ENCODE measurements around the gene TGFB1I1. TPM values are rescaled to one million over a fixed set of nuclear protein-coding genes. Genes with fewer than 3 reads are reported as not detected.
"Not testable (repeated sequence)": the region's sequence is repeated elsewhere in the genome, so short reads cannot be mapped to it uniquely, and the experiment has no call there.

Gene TGFB1I1
- total RNA-seq, 2 donors from 2014 or later = 33.2 to 57.9 TPM

DNA sequence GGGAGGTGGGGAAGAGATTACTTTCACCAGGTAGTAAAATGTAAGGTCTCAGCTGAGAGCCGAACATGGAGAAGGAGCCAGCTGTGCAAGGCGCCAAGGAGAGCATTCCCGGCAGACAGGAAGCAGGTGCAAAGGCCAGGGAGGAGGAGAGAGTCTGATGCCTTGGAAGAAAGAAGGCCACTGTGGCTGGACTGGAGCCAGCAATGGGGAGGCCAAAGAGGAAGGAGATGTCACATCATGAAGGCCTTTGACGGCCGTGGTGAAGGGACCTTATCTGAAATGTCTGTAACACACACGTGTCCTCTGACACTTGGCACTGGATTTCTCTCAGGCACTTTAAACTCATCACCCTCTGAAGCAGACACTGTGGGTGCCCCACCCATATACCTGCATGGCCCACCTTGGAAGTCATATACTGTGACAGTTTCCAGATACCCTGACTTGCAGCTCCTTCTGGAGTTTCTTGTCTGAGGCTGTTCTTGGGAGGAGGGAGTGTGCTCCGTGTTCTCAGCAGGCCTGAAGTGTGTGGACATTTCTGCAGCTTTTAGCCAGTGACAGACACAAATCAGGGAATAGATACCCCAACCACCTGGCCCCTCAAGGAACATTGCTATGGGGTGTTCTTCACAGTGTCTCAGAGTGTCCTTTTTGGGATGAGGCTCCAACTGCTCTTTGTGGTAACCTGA lies 9.0 kb downstream of the TGFB1I1 start:
- DNase-seq = peak; percentile 66
- intact Hi-C loops (cut with DNase I) = no loop called here
- ATAC-seq = peak in 1 of 2 donors; percentile 4

DNA sequence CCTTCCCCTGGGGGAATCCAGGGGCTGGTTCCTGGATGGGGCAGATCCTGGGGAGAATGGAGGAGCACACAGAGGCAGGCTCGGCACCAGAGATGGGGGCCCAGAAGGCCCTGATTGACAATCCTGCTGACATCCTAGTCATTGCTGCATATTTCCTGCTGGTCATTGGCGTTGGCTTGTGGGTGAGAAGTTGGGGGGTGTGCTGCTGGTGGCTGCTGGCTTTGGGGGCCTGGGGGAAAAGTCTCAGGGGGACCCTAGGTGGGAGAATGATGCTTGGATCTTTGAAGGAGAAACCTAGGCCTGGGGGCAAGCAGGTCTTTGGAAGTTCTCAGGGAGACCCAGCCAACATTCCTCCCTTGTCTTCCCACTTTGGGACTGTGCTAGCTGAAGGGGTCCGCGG lies 11.1 kb downstream of the TGFB1I1 start, which contains the start of gene SLC5A2:
SLC5A2 (plus strand) TSS at position 43 of the 400 bp plus-strand sequence; CDS start at position 57, 14 bp downstream.
- intact Hi-C loops (cut with DNase I) = no loop called here
- no peak for DNase-seq
- no peak for ATAC-seq

DNA sequence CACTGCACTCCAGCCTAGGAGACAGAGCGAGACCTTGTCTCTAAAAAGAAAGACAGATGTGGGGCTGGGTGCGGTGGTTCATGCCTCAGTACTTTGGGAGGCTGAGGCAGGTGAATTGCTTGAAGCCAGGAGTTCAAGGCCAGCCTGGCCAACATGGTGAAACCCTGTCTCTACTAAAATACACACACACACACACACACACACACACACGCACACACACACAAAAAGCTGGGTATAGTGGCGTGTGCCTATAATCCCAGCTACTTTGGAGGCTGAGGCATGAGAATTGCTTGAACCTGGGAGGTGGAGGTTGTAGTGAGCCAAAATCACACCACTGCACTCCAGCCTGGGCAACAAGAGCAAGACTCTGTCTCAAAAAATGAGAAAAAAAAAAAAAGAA lies 12.1 kb downstream of the TGFB1I1 start:
- intact Hi-C loops (cut with DNase I); ATAC-seq; DNase-seq: not testable (repeated sequence)

DNA sequence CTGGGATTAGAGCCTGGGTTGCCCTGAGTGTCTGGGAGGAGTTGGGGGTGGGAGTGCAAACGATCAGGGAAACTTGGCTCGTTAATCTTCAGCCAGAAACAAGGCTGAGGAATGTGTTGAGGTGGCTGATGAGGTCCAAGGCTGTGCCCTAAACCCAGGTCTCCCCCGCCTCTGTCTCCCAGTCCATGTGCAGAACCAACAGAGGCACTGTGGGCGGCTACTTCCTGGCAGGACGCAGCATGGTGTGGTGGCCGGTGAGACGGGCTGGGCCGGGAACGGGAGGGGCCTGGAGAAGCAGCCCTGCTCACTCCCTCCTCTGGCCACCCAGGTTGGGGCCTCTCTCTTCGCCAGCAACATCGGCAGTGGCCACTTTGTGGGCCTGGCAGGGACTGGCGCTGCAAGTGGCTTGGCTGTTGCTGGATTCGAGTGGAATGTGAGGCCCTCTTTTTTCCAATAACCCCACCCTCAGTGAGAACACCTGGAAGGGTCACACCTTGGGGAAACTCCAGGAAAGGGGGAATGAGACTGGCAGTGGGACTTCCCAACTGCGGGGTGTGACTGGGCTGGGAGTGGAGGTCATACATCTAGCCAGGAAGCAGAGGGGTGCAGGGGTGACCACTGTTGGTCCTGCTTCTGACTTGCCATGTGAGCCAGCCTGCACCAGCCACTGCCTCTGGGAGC lies 12.7 kb downstream of the TGFB1I1 start:
- no peak for ATAC-seq
- intact Hi-C loops (cut with DNase I) = no loop called here
- no peak for DNase-seq

DNA sequence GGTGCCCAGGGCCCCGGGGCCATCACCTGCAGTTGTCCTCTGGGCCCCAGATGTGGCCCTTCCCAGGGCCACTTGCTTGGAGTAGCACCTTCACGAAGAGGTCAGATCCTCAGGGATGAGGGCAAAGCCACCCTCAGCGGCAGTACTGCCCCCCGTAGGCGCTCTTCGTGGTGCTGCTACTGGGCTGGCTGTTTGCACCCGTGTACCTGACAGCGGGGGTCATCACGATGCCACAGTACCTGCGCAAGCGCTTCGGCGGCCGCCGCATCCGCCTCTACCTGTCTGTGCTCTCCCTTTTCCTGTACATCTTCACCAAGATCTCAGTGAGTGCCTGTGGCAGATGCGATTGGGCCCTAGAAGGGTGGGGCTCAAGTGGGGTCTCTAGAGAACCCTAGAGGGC lies 13.6 kb downstream of the TGFB1I1 start:
- intact Hi-C loops (cut with DNase I) = no loop called here
- ATAC-seq (no peak), DNase-seq (no peak)

DNA sequence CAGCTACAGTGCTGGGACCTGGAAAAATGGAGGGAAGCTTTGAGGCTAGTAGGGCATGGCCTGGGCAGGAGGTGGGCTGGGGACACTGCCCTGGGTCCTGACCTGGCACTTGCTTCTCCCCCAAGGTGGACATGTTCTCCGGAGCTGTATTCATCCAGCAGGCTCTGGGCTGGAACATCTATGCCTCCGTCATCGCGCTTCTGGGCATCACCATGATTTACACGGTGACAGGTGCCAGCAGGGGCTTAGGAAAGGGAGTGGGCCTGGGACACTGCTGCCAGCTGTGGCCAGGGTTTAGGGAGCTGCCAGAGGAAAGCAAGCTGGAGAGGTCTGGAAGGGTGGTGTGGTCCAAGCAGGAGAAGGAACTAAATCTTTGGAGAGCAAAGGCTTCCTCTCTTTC lies 14.1 kb downstream of the TGFB1I1 start:
- DNase-seq = no peak
- no peak for ATAC-seq
- intact Hi-C loops (cut with DNase I) = no loop called here

DNA sequence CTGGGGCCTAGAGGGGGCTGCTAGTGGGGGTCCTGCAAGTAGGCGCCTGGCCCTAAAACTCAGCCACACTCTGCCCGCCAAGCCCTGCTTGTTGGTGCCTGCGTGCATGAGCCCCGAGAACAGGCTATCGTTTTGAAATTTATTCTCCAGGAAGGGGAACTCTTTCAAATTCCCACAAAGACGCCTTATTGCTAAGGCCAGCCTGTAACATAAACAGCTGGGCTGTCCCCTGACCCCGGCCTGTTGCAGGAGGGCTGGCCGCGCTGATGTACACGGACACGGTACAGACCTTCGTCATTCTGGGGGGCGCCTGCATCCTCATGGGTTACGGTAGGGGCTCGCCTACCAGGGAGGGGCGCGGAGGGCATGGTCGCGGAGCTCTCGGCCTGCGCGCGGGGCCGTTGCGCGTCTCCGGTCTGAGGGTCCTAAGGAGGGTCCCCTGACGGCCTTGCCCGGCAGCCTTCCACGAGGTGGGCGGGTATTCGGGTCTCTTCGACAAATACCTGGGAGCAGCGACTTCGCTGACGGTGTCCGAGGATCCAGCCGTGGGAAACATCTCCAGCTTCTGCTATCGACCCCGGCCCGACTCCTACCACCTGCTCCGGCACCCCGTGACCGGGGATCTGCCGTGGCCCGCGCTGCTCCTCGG lies 15.2 kb downstream of the TGFB1I1 start:
- intact Hi-C loops (cut with DNase I) = no loop called here
- ATAC-seq (peak in 1 of 2 donors; percentile 1), DNase-seq (no peak)

DNA sequence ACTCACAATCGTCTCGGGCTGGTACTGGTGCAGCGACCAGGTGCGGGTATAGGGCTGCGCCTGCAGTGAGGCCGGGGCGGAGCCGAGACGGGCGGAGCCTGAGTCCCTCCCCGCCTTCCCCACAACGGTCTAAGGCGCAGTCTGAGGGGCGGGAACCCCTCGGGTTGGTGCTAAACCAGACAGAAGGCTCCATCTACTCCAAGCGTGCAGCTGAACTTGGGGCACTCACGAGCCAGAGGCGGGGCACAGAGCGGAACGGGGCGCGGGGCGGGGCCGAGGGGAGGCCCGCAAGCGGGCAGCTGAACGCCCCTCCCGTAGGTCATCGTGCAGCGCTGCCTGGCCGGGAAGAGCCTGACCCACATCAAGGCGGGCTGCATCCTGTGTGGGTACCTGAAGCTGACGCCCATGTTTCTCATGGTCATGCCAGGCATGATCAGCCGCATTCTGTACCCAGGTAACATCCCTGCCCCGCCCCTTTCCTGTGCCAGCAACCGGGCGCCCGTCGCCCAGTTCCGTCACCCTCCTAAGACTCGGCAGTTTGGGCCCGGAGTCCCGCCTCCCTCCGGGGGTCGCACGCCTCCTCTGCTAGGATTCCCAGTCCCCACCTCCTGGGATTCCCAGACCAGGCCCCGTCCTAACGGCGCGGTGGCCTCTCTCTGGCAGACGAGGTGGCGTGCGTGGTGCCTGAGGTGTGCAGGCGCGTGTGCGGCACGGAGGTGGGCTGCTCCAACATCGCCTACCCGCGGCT lies 15.9 kb downstream of the TGFB1I1 start:
- ATAC-seq (peak; percentile 67 to 80), DNase-seq (peak; percentile 50)
- intact Hi-C loops (cut with DNase I) = no loop called here

DNA sequence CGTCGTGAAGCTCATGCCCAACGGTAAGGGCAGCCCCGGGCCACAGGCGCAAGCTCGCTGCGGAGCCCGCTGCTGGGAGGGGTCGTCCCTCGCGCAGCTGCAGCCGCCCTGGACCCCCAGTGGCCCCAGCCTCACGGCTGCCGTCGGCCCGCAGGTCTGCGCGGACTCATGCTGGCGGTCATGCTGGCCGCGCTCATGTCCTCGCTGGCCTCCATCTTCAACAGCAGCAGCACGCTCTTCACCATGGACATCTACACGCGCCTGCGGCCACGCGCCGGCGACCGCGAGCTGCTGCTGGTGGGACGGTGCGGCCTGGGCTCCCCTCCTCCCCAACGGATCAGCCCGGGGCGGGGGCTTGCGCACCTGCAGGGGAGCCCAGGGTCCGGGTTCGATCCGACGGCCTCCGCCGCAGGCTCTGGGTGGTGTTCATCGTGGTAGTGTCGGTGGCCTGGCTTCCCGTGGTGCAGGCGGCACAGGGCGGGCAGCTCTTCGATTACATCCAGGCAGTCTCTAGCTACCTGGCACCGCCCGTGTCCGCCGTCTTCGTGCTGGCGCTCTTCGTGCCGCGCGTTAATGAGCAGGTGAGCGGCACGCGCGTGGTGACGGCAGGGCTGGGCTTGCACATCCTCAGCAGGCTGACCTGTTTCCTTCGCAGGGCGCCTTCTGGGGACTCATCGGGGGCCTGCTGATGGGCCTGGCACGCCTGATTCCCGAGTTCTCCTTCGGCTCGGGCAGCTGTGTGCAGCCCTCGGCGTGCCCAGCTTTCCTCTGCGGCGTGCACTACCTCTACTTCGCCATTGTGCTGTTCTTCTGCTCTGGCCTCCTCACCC lies 16.7 kb downstream of the TGFB1I1 start:
- intact Hi-C loops (cut with DNase I) = no loop called here
- ATAC-seq (peak; percentile 22 to 23), DNase-seq (no peak)

DNA sequence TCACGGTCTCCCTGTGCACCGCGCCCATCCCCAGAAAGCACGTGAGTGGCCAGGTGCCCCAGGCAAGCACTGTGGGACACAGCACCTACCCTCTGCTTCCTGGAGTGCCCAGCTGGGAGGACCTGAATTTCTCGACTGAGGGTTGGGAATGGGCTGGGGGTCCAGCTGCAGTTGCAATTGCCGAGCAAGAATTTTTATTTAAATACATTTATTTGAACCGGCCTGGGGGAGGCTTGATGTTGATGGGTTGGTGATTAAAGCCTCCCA lies 17.3 kb downstream of the TGFB1I1 start:
- ATAC-seq (peak in 1 of 2 donors; percentile 3), DNase-seq (no peak)
- intact Hi-C loops (cut with DNase I) = no loop called here

DNA sequence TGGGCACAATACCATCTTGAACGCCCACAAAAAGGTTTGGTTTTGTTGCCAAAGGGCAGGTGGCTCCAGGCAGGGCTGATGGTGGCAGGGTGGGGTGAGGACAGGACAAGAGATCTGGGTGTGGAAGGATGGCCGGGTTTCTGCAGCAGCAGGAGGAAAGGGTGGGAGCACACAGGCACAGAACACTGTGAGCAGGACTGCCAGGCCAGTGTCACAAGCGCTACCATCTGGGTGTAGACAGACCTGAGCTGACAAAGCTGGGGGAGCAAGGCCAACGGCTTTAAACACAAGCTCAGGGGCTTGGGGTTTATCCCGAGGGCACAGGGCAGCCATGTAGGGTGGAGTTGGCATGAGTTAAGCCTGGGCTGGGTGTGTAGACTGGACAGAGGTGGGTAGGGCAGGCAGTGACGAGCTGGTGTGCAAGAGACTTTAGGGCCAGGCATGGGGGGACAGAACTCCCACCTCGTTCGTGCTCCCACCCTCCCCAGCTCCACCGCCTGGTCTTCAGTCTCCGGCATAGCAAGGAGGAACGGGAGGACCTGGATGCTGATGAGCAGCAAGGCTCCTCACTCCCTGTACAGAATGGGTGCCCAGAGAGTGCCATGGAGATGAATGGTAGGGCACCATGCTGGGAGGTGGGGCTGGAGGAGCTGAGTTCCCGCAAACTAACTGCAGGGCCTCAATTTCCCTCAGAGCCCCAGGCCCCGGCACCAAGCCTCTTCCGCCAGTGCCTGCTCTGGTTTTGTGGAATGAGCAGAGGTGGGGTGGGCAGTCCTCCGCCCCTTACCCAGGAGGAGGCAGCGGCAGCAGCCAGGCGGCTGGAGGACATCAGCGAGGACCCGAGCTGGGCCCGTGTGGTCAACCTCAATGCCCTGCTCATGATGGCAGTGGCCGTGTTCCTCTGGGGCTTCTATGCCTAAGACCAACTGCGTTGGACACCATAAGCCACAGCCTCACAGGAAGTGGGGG lies 17.9 kb downstream of the TGFB1I1 start:
- intact Hi-C loops (cut with DNase I) = no loop called here
- ATAC-seq = no peak

DNA sequence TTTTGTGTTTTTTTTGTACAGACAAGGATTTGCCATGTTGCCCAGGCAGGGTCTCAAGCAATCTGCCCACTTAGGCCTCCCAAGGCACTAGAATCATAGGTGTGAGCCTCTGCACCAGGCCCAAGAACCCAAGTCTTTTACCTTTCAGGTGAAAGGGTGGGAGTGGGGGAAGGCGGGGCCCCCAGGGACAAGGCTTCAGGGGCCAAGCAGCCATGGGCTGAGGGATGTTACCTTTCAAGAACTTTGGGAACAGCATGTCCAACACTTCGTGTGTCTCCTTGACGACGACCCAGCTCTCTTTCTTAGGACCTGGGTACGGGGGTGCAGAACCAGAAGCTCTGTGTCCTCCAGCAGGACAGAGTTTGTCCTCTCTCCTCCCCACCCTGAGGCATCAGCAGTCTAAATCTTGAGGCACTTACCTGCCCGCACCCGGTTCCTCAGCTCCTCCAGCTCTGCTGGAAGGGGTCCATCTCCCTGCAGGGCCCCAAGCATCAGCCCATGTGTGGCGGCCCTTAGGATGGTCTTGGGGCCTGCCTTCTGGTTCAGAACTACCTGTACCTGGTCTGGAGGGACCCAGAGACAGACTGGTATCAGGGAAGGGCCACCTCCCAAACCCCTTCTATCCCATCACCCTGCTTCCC lies 19.9 kb downstream of the TGFB1I1 start:
- no peak for ATAC-seq
- intact Hi-C loops (cut with DNase I) = no loop called here
- no peak for DNase-seq

More for the DNA sequence above, 17.9 kb downstream of the TGFB1I1 start:
- no peak for DNase-seq

DNA sequence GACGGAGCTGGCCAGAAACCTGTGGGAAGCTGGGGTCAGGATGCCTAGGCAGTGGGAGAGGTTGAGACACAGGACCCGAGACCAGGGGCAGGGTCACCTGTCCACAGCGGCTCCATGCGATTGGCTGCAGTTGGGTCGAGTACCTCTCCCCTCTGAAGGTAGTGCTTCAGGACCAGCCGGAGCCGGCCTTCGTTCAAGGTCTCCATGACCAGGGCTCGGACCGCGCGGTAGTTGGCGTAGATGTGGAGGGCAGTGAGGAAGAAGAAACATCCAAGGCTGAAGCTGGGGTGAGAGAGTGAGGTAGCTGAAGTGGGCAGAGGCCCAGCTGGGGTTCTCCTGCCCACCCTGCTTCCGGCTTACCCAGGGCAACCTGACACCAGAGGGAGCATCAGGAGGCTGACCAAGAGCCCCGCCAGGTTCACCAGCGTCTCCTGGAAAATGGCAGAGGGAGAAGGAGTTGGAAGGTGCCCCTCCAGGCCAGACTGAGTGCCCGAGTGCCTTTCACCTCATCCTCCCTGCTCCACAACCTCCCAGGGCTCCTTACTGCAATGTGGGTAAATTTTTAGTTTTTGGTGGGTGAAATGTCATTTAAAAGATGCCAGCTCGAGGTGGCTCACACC lies 21.7 kb downstream of the TGFB1I1 start:
- intact Hi-C loops (cut with DNase I) = no loop called here
- no peak for DNase-seq
- no peak for ATAC-seq

DNA sequence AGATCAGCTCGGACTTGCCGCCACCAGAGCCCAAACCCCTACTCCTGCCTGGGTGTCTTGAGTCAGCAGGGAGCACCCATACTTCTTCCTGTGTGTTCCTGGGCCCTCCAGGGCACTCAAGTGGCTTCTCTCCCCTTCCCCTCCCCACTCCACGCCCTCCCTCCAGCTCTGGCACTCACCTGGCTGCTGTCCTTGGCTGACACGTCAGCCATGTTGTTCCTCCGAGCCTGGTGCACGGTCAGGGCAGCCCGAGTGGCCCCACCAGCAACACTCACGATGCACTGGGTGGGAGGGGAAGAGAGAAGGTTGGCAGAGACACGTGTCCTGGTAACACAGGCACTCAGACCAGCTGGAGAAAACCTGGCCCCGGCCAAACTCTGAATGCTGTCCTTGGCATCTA lies 24.7 kb downstream of the TGFB1I1 start:
- intact Hi-C loops (cut with DNase I) = no loop called here
- no peak for DNase-seq
- ATAC-seq = no peak

DNA sequence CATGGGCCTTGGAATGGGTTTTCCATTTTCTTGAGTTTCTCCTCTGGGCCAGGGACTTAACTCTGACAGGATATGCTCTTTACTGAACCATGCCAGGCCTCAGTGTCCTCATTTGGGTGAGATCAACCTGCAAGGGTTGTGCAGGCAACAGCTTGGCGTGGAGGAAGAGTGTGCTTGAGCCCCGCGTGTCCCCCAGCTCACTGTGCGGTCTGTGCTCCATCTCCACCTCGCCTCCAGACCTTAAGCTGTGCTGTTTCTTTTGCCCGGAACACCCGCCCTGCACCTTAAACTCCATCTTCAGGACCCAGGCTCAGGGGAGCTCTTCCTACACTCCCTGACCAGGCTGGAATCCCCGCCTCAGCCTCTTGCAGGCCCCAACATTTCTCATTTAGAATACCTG lies 26.5 kb downstream of the TGFB1I1 start:
- DNase-seq = no peak
- ATAC-seq = no peak
- intact Hi-C loops (cut with DNase I) = no loop called here

DNA sequence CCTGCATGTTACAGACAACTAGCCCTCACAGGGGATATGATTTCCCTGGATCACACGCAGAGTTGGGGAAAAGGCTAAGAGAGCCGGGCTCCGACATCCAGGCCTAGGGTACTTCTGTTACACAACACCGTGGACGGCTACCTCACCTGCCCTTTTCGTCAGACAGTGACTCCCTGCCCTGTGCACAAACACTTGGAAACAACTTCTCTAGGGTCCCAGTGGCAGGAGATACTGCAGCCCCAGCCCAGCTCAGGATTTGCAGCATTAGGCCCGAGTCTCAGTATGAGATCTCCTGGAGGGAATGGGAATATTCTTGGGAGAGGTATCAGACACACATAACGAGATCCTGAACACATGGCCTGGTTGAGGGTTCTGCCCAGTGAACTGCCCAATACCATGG lies 28.0 kb downstream of the TGFB1I1 start:
- DNase-seq = no peak
- intact Hi-C loops (cut with DNase I) = loop anchor here in 1 of 2 donors (10.0 kb wide), 2 partner anchors 215 to 375 kb away; partner anchors contain the start of gene ZNF267
- ATAC-seq = no peak
